K562 (cell line): ENCODE results near the gene RPL38. TPM values are rescaled to one million over a fixed set of nuclear protein-coding genes. Genes with fewer than 3 reads are reported as not detected.
"Not testable (repeated sequence)": the region's sequence is repeated elsewhere in the genome, so short reads cannot be mapped to it uniquely, and the experiment has no call there.

Experiments used
- ATAC-seq: fragments of 200-7000 bp; cut with Tn5 transposase; 3 replicates; pipeline ENCODE4 v1.9.1; 2020; ENCODE audit warnings: moderate library complexity
- BruUV-seq: library from RNA; stranded (reverse); fragments of 400-500 nt; replicated peaks from 2 replicates; lab custom pipeline; 2021; lab: Mats Ljungman, UMichigan
- CTCF ChIA-PET: fragments of 300-600 bp; formaldehyde crosslinking; extraction: SDS; loops from one replicate; lab custom pipeline; 2021; ENCODE audit warnings: low intra/inter-chr PET ratio; lab: Yijun Ruan, JAX
- POLR2A ChIA-PET: fragments of 300-600, 350-650 bp; sonication (Branson Sonifier 250); formaldehyde crosslinking; extraction: SDS; loops from one replicate; lab custom pipeline; 2021; ENCODE audit warnings: antibody characterized with exemption, inconsistent platforms; lab: Yijun Ruan, JAX
- DNase-seq, 4 experiments: peaks; one replicate each; pipeline versions ENCODE4 v3.0.0 to v3.0.0-alpha.2; 2011 to 2018; ENCODE audit warnings: low spot score in 3 of 4, mixed read lengths in 3 of 4; ENCODE audit errors: extremely low read depth in 1 of 4
- FAIRE-seq: peaks from 2 replicates; lab custom pipeline; 2011; peaks lifted over from hg19 to GRCh38; lab: Jason Lieb, UNC
- H2AFZ ChIP-seq: 2 replicates; pipeline ENCODE4 v1.6.0; 2011; ENCODE audit warnings: low read depth, low read length, control low read depth, inconsistent platforms
- H3K27ac ChIP-seq: fragments of 200-600 bp; 3 replicates; pipeline ENCODE4 v1.8.0; 2011; ENCODE audit warnings: low read depth, mild to moderate bottlenecking, control low read depth, inconsistent platforms, low read length, moderate library complexity, mixed read lengths; ENCODE audit errors: extremely low read depth
- H3K27me3 ChIP-seq, 2 experiments: fragments of 300-600 bp in 1 of 2; 2 replicates in 1 of 2; 3 replicates in 1 of 2; pipeline versions ENCODE4 v1.6.0 to v1.8.0; 2011; ENCODE audit warnings: inconsistent platforms in 2 of 2, low read length in 2 of 2, mild to moderate bottlenecking in 1 of 2, mixed read lengths in 1 of 2, moderate library complexity in 1 of 2; ENCODE audit not compliant: control insufficient read depth in 2 of 2, insufficient read depth in 2 of 2
- H3K36me3 ChIP-seq: fragments of 300-600 bp; 3 replicates; pipeline ENCODE4 v1.8.0; 2011; ENCODE audit warnings: mild to moderate bottlenecking, low read length, inconsistent platforms; ENCODE audit not compliant: control insufficient read depth, insufficient read depth
- H3K4me1 ChIP-seq, 2 experiments: fragments of 200-600 bp in 1 of 2; replicated peaks in 1 of 2; 2 replicates in 1 of 2; 3 replicates in 1 of 2; pipeline versions ENCODE4 v1.5.1 to v1.8.0; 2011; ENCODE audit warnings: inconsistent platforms in 2 of 2, low read length in 2 of 2, mild to moderate bottlenecking in 1 of 2, mixed read lengths in 1 of 2, moderate library complexity in 1 of 2; ENCODE audit not compliant: control insufficient read depth in 2 of 2, insufficient read depth in 2 of 2
- H3K4me2 ChIP-seq: 2 replicates; pipeline ENCODE4 v1.6.1; 2011; ENCODE audit warnings: low read length, control low read depth, inconsistent platforms, mixed read lengths; ENCODE audit not compliant: insufficient read depth
- H3K4me3 ChIP-seq: fragments of 200-600 bp; sonication (generic), shearing (Covaris generic); 2 replicates; pipeline ENCODE4 v1.5.1; 2016; ENCODE audit warnings: control low read depth, inconsistent platforms
- H3K79me2 ChIP-seq: fragments of 200-600 bp; 3 replicates; pipeline ENCODE4 v1.8.0; 2011; ENCODE audit warnings: low read length, inconsistent platforms; ENCODE audit not compliant: control insufficient read depth, insufficient read depth
- H3K9ac ChIP-seq, 2 experiments: 2 replicates each; pipeline versions ENCODE4 v1.6.0 to v1.6.1; 2011; ENCODE audit warnings: low read depth in 2 of 2, low read length in 2 of 2, control low read depth in 1 of 2, inconsistent platforms in 1 of 2, mild to moderate bottlenecking in 1 of 2, mixed read lengths in 1 of 2; ENCODE audit not compliant: insufficient read depth in 1 of 2
- H3K9me1 ChIP-seq: one replicate; pipeline ENCODE4 v1.6.0; 2011; ENCODE audit warnings: inconsistent platforms, mild to moderate bottlenecking, low read length, moderate library complexity; ENCODE audit not compliant: control insufficient read depth, insufficient read depth
- H3K9me3 ChIP-seq: replicated peaks from 2 replicates; pipeline ENCODE4 v1.5.1; 2011; ENCODE audit warnings: low read depth, low read length, inconsistent platforms; ENCODE audit not compliant: control insufficient read depth, insufficient read depth
- H4K20me1 ChIP-seq: replicated peaks from 2 replicates; pipeline ENCODE4 v1.6.1; 2011; ENCODE audit warnings: low read length, inconsistent platforms, mixed read lengths; ENCODE audit not compliant: control insufficient read depth, insufficient read depth
- CREM ChIP-seq: IDR thresholded peaks from 2 replicates; pipeline ENCODE4 v1.6.1; 2014; ENCODE audit warnings: antibody characterized with exemption, low read depth
- FOS ChIP-seq: IDR thresholded peaks from 3 replicates; pipeline ENCODE4 v1.6.1; 2011; ENCODE audit not compliant: insufficient read length; ENCODE audit errors: extremely low read depth
- HDAC1 ChIP-seq, 2 experiments: fragments of 450-650 bp; IDR thresholded peaks; 2 replicates each; pipeline ENCODE4 v1.6.1; 2016 to 2017; ENCODE audit warnings: inconsistent platforms in 1 of 2, mild to moderate bottlenecking in 1 of 2, moderate library complexity in 1 of 2
- JUND ChIP-seq, 2 experiments: IDR thresholded peaks; 2 replicates in 1 of 2; 3 replicates in 1 of 2; pipeline ENCODE4 v1.6.1; 2011; ENCODE audit warnings: borderline replicate concordance in 2 of 2, low read depth in 2 of 2, low read length in 2 of 2, improper control_type of control experiment in 1 of 2, missing biosample characterization in 1 of 2, missing genetic modification characterization in 1 of 2, missing genetic modification reagents in 1 of 2
- MBD2 ChIP-seq: sonication (generic); IDR thresholded peaks from 2 replicates; pipeline ENCODE4 v1.6.1; 2016; ENCODE audit warnings: low read depth, borderline replicate concordance
- NFYB ChIP-seq: IDR thresholded peaks from 2 replicates; pipeline ENCODE4 v1.6.1; 2011; ENCODE audit warnings: mild to moderate bottlenecking, moderate library complexity; ENCODE audit not compliant: insufficient read length; ENCODE audit errors: extremely low read depth
- RAD51 ChIP-seq: fragments of 450-650 bp; IDR thresholded peaks from 2 replicates; pipeline ENCODE4 v1.7.1; 2016; ENCODE audit warnings: low read depth, mild to moderate bottlenecking, borderline replicate concordance
- RNF2 ChIP-seq: sonication (generic); IDR thresholded peaks from 2 replicates; pipeline ENCODE4 v1.6.1; 2016
- SIX5 ChIP-seq, 2 experiments: IDR thresholded peaks; 2 replicates each; pipeline ENCODE4 v1.6.1; 2011; ENCODE audit warnings: low read length in 2 of 2, borderline replicate concordance in 1 of 2, low read depth in 1 of 2, mild to moderate bottlenecking in 1 of 2, moderate library complexity in 1 of 2; ENCODE audit not compliant: insufficient read depth in 1 of 2
- USF1 ChIP-seq: sonication (generic); formaldehyde crosslinking; IDR thresholded peaks from 2 replicates; pipeline ENCODE4 v1.9.0; 2022; ENCODE audit warnings: mild to moderate bottlenecking, missing genetic modification reagents
- USF2 ChIP-seq: sonication (generic); formaldehyde crosslinking; IDR thresholded peaks from 2 replicates; pipeline ENCODE4 v1.5.0; 2020; ENCODE audit warnings: missing genetic modification reagents
- ZNF134 ChIP-seq: fragments of 250-450 bp; sonication (Bioruptor Pico); conservative IDR thresholded peaks from 2 replicates; pipeline ENCODE4 v1.4.0; 2020
- ZNF217 ChIP-seq: sonication (generic); formaldehyde crosslinking; IDR thresholded peaks from 2 replicates; pipeline ENCODE4 v1.8.0; 2022; ENCODE audit warnings: mild to moderate bottlenecking, missing genetic modification reagents
- ZNF584 ChIP-seq: fragments of 200-800 bp; sonication (Bioruptor generic); IDR thresholded peaks from 2 replicates; pipeline ENCODE4 v1.6.1; 2016; ENCODE audit warnings: low read depth, mild to moderate bottlenecking, missing genetic modification characterization, missing compliant biosample characterization
- WGBS: fragments of 100-300 bp; shearing (Covaris generic); methylation state at CpG from one replicate; pipeline ENCODE4 v1.1.6; 2016; ENCODE audit warnings: low coverage, mixed read lengths; ENCODE audit not compliant: insufficient coverage; ENCODE audit errors: missing lambda C conversion rate; 5-methylcytosine and 5-hydroxymethylcytosine counted together
- in situ Hi-C: fragments of 300-500 bp; cut with MboI; formaldehyde crosslinking; loops from 4 replicates; pipeline ENCODE4 v1.15.0; 2018; ENCODE audit warnings: inconsistent platforms, mixed read lengths
- intact Hi-C: fragments of 100-400 bp; cut with micrococcal nuclease; formaldehyde crosslinking; loops from 2 replicates; pipeline ENCODE4 v1.14.2; 2022
- polyA plus RNA-seq, 8 experiments: library from polyadenylated mRNA; depleted of rRNA in 4 of 8; stranded (reverse) in 5 of 8; unstranded in 3 of 8; fragments of >200 nt; fragmentation: Nextera tagmentation in 2 of 8; fragmentation: Illumina TruSeq in 1 of 8; extraction: Ambion mirVana in 2 of 8; extraction: Trizol in 1 of 8; gene quantifications; 2 replicates each; pipeline versions ENCODE4 v1.2.1 to v1.2.3, GENCODE V29; 2011 to 2014; ENCODE audit warnings: inconsistent platforms in 1 of 8, missing spikeins in 1 of 8
- total RNA-seq, 7 experiments: library from RNA; depleted of rRNA in 6 of 7; stranded (reverse); fragments of >200 nt in 6 of 7; fragmentation: Illumina TruSeq in 2 of 7; extraction: Trizol in 2 of 7; gene quantifications; 2 replicates each; pipeline versions ENCODE4 v1.2.1 to v1.2.3, GENCODE V29; 2011 to 2021; ENCODE audit warnings: low replicate concordance in 1 of 7

Gene RPL38
- total and polyA plus RNA-seq, 9 of the 15 experiments (the other 6 are each of a cell fraction or from before 2014, with no cell fraction given): 1,224 to 3,864 (median 1,939) TPM

GRCh38 chr17:74188687-74189086, 14.8 kb upstream of the RPL38 start:
- in situ Hi-C loops, H3K4me3 ChIP-seq, H3K4me2 ChIP-seq, H3K9ac ChIP-seq, H3K9me3 ChIP-seq, H3K9me1 ChIP-seq, H3K79me2 ChIP-seq, H2AFZ ChIP-seq, DNase-seq, intact Hi-C loops, H3K27ac ChIP-seq, ATAC-seq, FAIRE-seq, H3K4me1 ChIP-seq, CTCF ChIA-PET, H3K36me3 ChIP-seq, BruUV-seq: not testable (repeated sequence)
- TF ChIP-seq ZNF134 (CRISPR knock-in tag): peak; percentile 66; the same call in 1 of the 2 replicates
- 1% methylated on average over 4 of the region's 4 CpGs for WGBS
- POLR2A ChIA-PET: interaction anchor here (1.1 kb wide), 1 partner anchor 660 kb away, joined by 3 read pairs; no protein-coding TSS in a partner anchor
- peaks cover 0 to 38% of the 10 kb centered on the region in 2 experiments; a peak in 3 of 5 replicates for H3K27me3 ChIP-seq
- peaks cover 15% of the 10 kb centered on the region for H4K20me1 ChIP-seq

- FAIRE-seq (peak; percentile 93), ATAC-seq (peak; percentile 99), DNase-seq (peak; percentile 41 to 84 (median 80))
- Histone ChIP-seq H3K36me3 (no peaks in the 10 kb centered on the region), H3K4me1 (no peaks in the 10 kb centered on the region), H3K9me3 (no peaks in the 10 kb centered on the region), H3K9ac (no peak overlapping the region), H3K79me2 (no peaks in the 10 kb centered on the region), H3K9me1 (no peaks in the 10 kb centered on the region), H3K27me3 (peaks cover 12 to 49% of the 10 kb centered on the region in 2 experiments; a peak in 4 of 5 replicates), H4K20me1 (peaks cover 20% of the 10 kb centered on the region), H3K4me2 (no peak overlapping the region), H2AFZ (no peak overlapping the region), H3K4me3 (no peak overlapping the region), H3K27ac (no peak overlapping the region)
- 0% methylated on average over 2 of the region's 2 CpGs for WGBS
- in situ Hi-C loops (no loop called here), intact Hi-C loops (no loop called here)
- CTCF ChIA-PET: no interaction called here
- BruUV-seq: no TSS peak
- POLR2A ChIA-PET: interaction anchor here (1.0 to 1.7 kb wide), 2 partner anchors 9 to 14 kb away, joined by 3 to 12 read pairs; partner anchors contain the start of gene RPL38
- TF ChIP-seq ZNF217 (no peak), FOS (peak; percentile 63), RAD51 (peak; percentile 83), USF1 (CRISPR knock-in tag) (peak; percentile 86), ZNF584 (CRISPR knock-in tag) (no peak), SIX5 (IDR thresholded peaks at IDR 0.05; ENCODE audit: borderline replicate concordance in 1 of 2, insufficient read depth in 1 of 2, low read depth in 1 of 2, low read length in 2 of 2) (peak; percentile 65 to 73), USF2 (CRISPR knock-in tag) (peak; percentile 88), CREM (peak; percentile 27; the same call in 1 of the 2 replicates), HDAC1 (IDR thresholded peaks at IDR 0.05) (no peak), JUND (IDR thresholded peaks at IDR 0.05; ENCODE audit: borderline replicate concordance, low read depth, low read length) (0 out of 2 replicates have a peak, but pooled peaks have one; percentile 7), JUND (tag; IDR thresholded peaks at IDR 0.05; ENCODE audit: borderline replicate concordance, low read depth, low read length) (no peak), RNF2 (no peak), NFYB (peak; percentile 25), MBD2 (0 out of 2 replicates have a peak, but pooled peaks have one; percentile 50)
Observed at GRCh38 chr17:74190154-74190553, 13.3 kb upstream of the RPL38 start.
